GM21447 (cell line): ENCODE measurements around the gene NPR3.

Experiments used
- ATAC-seq: cut with Tn5 transposase; IDR thresholded peaks from one replicate; pipeline ENCODE4 v1.9.1; 2021; ENCODE audit not compliant: unreplicated experiment

Gene NPR3

GRCh38 chr5:32710550-32711361, at the start of gene NPR3:
Gene NPR3 (plus strand): TSS chr5:32711321. CDS start chr5:32711777, 456 bp downstream.
- no peak for ATAC-seq

- no peak for ATAC-seq
Observed at GRCh38 chr5:32664523-32664922, 46.6 kb upstream of the NPR3 start.

GRCh38 chr5:32668552-32668951, 42.6 kb upstream of the NPR3 start:
- ATAC-seq: no peak

GRCh38 chr5:32673272-32673671, 37.8 kb upstream of the NPR3 start:
- ATAC-seq: no peak

GRCh38 chr5:32677023-32677422, 34.1 kb upstream of the NPR3 start:
- ATAC-seq: no peak

GRCh38 chr5:32678472-32678871, 32.6 kb upstream of the NPR3 start:
- no peak for ATAC-seq

GRCh38 chr5:32679218-32679617, 31.9 kb upstream of the NPR3 start:
- no peak for ATAC-seq

GRCh38 chr5:32680183-32680582, 30.9 kb upstream of the NPR3 start:
- ATAC-seq: no peak

- ATAC-seq: no peak
Observed at GRCh38 chr5:32683125-32683524, 28.0 kb upstream of the NPR3 start.

GRCh38 chr5:32684260-32684659, 26.9 kb upstream of the NPR3 start:
- no peak for ATAC-seq

GRCh38 chr5:32686799-32687498, 24.2 kb upstream of the NPR3 start:
- no peak for ATAC-seq

- no peak for ATAC-seq
Observed at GRCh38 chr5:32687499-32687831, 23.7 kb upstream of the NPR3 start.

GRCh38 chr5:32690153-32690552, 21.0 kb upstream of the NPR3 start:
- ATAC-seq: no peak

- no peak for ATAC-seq
Observed at GRCh38 chr5:32690666-32691065, 20.5 kb upstream of the NPR3 start.

- no peak for ATAC-seq
Observed at GRCh38 chr5:32692036-32692746, 18.9 kb upstream of the NPR3 start.

- ATAC-seq: no peak
Observed at GRCh38 chr5:32703957-32704356, 7.2 kb upstream of the NPR3 start.

- no peak for ATAC-seq
Observed at GRCh38 chr5:32707418-32707997, 3.6 kb upstream of the NPR3 start.

- ATAC-seq: no peak
Observed at GRCh38 chr5:32708949-32709348, 2.2 kb upstream of the NPR3 start.

- ATAC-seq: no peak
Observed at GRCh38 chr5:32709750-32710549, 1.2 kb upstream of the NPR3 start.

GRCh38 chr5:32711362-32711680, 200 bp downstream of the NPR3 start:
- no peak for ATAC-seq
